DOHH2 (cell line): ENCODE data around the gene C3.

ENCODE experiments used
- EZH2phosphoT487 ChIP-seq: fragments of 200-600 bp; sonication (generic); IDR thresholded peaks from 2 replicates; pipeline ENCODE4 v1.6.1; 2017; ENCODE audit warnings: borderline replicate concordance, mild to moderate bottlenecking, antibody characterized with exemption, low read length, moderate library complexity, mixed read lengths
- TF ChIP-seq, protein P1 (sequence below): fragments of 200-600 bp; sonication (generic); IDR thresholded peaks from one replicate; pipeline ENCODE4 v1.5.1; 2014; ENCODE audit warnings: antibody characterized with exemption, mild to moderate bottlenecking, low read depth, low read length; ENCODE audit not compliant: poor library complexity, severe bottlenecking

DNA sequence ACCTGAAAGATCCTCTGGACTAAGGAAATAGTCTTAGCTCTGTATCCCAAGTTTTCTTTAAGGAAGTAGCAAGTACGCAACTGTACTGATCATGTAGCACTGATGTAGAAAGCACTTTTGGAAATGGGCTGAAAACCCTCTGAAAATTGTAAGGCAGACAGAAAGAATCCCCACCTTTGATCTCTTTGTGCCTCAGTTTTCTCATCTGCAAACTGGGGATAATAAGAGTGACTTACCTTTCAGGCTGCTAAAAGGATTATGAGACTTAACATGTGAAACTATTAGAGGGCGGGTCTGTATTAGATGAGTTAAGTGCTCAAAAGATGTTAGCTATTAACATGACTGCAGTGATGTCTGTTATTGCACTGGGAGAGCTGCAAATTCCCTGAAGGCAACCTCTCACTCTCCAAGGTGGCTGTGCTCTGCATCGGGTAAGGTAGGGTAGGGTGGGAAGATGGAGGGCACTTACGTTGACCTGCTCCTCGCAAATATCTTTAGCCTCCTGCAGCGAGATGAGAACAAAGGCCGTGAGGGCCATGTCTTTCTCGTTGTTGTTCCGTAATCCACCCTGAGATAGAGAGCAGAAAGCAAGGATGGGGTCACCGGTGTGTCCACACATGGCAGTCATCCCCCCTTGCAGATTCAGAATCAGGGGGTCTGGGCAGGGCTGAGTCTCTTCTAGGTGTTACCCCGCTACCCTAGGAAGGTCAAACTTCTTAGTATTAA is 30.1 kb downstream of the C3 start:
- TF ChIP-seq, protein P1, sequence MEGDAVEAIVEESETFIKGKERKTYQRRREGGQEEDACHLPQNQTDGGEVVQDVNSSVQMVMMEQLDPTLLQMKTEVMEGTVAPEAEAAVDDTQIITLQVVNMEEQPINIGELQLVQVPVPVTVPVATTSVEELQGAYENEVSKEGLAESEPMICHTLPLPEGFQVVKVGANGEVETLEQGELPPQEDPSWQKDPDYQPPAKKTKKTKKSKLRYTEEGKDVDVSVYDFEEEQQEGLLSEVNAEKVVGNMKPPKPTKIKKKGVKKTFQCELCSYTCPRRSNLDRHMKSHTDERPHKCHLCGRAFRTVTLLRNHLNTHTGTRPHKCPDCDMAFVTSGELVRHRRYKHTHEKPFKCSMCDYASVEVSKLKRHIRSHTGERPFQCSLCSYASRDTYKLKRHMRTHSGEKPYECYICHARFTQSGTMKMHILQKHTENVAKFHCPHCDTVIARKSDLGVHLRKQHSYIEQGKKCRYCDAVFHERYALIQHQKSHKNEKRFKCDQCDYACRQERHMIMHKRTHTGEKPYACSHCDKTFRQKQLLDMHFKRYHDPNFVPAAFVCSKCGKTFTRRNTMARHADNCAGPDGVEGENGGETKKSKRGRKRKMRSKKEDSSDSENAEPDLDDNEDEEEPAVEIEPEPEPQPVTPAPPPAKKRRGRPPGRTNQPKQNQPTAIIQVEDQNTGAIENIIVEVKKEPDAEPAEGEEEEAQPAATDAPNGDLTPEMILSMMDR, result no peak
- TF ChIP-seq EZH2phosphoT487, result no peak
